A549 (cell line): ENCODE results near the gene SIRT2. TPM values are rescaled to one million over a fixed set of nuclear protein-coding genes. Genes with fewer than 3 reads are reported as not detected.

Source experiments
- BHLHE40 ChIP-seq: IDR thresholded peaks from 2 replicates; pipeline ENCODE4 v1.6.1; 2012; ENCODE audit warnings: low read depth, low read length, inconsistent platforms
- CHD2 ChIP-seq: fragments of 150-350 bp; IDR thresholded peaks from 2 replicates; pipeline ENCODE4 v1.6.1; 2014; ENCODE audit warnings: low read length; ENCODE audit not compliant: partially characterized antibody
- EHMT2 ChIP-seq: fragments of 200-600 bp; sonication (generic); IDR thresholded peaks from 2 replicates; pipeline ENCODE4 v1.6.1; 2016; ENCODE audit warnings: antibody characterized with exemption, low read depth, mild to moderate bottlenecking, moderate library complexity
- ESRRA ChIP-seq: fragments of 150-350 bp; IDR thresholded peaks from 2 replicates; pipeline ENCODE4 v1.6.1; 2014; ENCODE audit warnings: mild to moderate bottlenecking, low read length, borderline replicate concordance
- FOXS1 ChIP-seq: fragments of 250-450 bp; sonication (Bioruptor Pico); IDR thresholded peaks from 2 replicates; pipeline ENCODE4 v1.5.0; 2020; ENCODE audit warnings: mild to moderate bottlenecking, moderate library complexity
- GATA3 ChIP-seq: IDR thresholded peaks from 2 replicates; pipeline ENCODE4 v1.6.1; 2012; ENCODE audit warnings: borderline replicate concordance
- HOXA7 ChIP-seq: fragments of 250-450 bp; sonication (Bioruptor Pico); IDR thresholded peaks from 2 replicates; pipeline ENCODE4 v1.5.0; 2020; ENCODE audit warnings: mild to moderate bottlenecking, moderate library complexity
- HOXB13 ChIP-seq: fragments of 250-450 bp; sonication (Bioruptor Pico); IDR thresholded peaks from 2 replicates; pipeline ENCODE4 v1.5.0; 2020; ENCODE audit warnings: low read depth, mild to moderate bottlenecking, moderate library complexity
- MAZ ChIP-seq: fragments of 150-350 bp; IDR thresholded peaks from 2 replicates; pipeline ENCODE4 v1.6.1; 2014; ENCODE audit warnings: antibody characterized with exemption, low read depth, low read length, borderline replicate concordance
- NFE2L2 ChIP-seq: fragments of 150-350 bp; conservative IDR thresholded peaks from 2 replicates; pipeline ENCODE4 v1.6.1; 2014; ENCODE audit warnings: low read length
- NPAS2 ChIP-seq: fragments of 250-450 bp; sonication (Bioruptor Pico); IDR thresholded peaks from 2 replicates; pipeline ENCODE4 v1.8.0; 2022; ENCODE audit warnings: mild to moderate bottlenecking, moderate library complexity, borderline replicate concordance
- POLR2A ChIP-seq: IDR thresholded peaks from 2 replicates; pipeline ENCODE4 v1.6.1; 2012; ENCODE audit warnings: mild to moderate bottlenecking, low read length
- RAD21 ChIP-seq, 2 experiments: fragments of >200 bp in 1 of 2; sonication (Bioruptor Twin) in 1 of 2; formaldehyde crosslinking in 1 of 2; IDR thresholded peaks in 1 of 2; conservative IDR thresholded peaks in 1 of 2; 2 replicates in 1 of 2; 3 replicates in 1 of 2; pipeline ENCODE4 v1.6.1; 2012 to 2018; ENCODE audit warnings: inconsistent platforms in 1 of 2
- RFX5 ChIP-seq: fragments of 450-650 bp; IDR thresholded peaks from 2 replicates; pipeline ENCODE4 v1.7.1; 2014; ENCODE audit warnings: antibody characterized with exemption, mild to moderate bottlenecking, moderate library complexity
- RNF2 ChIP-seq: fragments of 200-600 bp; sonication (generic); IDR thresholded peaks from 2 replicates; pipeline ENCODE4 v1.6.1; 2016; ENCODE audit warnings: low read depth, mild to moderate bottlenecking, antibody characterized with exemption, moderate library complexity, borderline replicate concordance
- SREBF2 ChIP-seq: fragments of 450-650 bp; IDR thresholded peaks from 2 replicates; pipeline ENCODE4 v1.6.1; 2014; ENCODE audit warnings: mild to moderate bottlenecking, moderate library complexity
- TP53 ChIP-seq: fragments of 250-450 bp; sonication (Bioruptor Pico); IDR thresholded peaks from 2 replicates; pipeline ENCODE4 v1.5.0; 2021; ENCODE audit warnings: mild to moderate bottlenecking, moderate library complexity
- polyA plus RNA-seq, 4 experiments: library from polyadenylated mRNA; depleted of rRNA in 3 of 4; stranded (reverse); fragments of >200 nt; fragmentation: RNase III in 1 of 4; extraction: RNeasy Plus Mini Kit Qiagen cat#74134 plus additional on column Dnase treatment in 1 of 4; gene quantifications; 2 replicates in 3 of 4; 3 replicates in 1 of 4; pipeline ENCODE4 v1.2.3, GENCODE V29; 2011 to 2017
- TF ChIP-seq, protein P1 (sequence below): fragments of 150-350 bp; IDR thresholded peaks from 2 replicates; pipeline ENCODE4 v1.6.1; 2014; ENCODE audit warnings: low read depth, mild to moderate bottlenecking, low read length
- TF ChIP-seq, protein P2 (sequence below): fragments of 450-650 bp; IDR thresholded peaks from 2 replicates; pipeline ENCODE4 v1.6.1; 2014; ENCODE audit warnings: antibody characterized with exemption
- TF ChIP-seq, protein P3 (sequence below): fragments of >200 bp; sonication (Bioruptor Twin); formaldehyde crosslinking; IDR thresholded peaks from 3 replicates; pipeline ENCODE4 v1.5.1; 2016
- TF ChIP-seq, protein P4 (sequence below): fragments of 200-600 bp; sonication (generic); IDR thresholded peaks from 2 replicates; pipeline ENCODE4 v1.6.1; 2016; ENCODE audit warnings: antibody characterized with exemption, mild to moderate bottlenecking, moderate library complexity
- TF ChIP-seq, protein P5 (sequence below): fragments of >200 bp; sonication (Bioruptor Twin); formaldehyde crosslinking; IDR thresholded peaks from 3 replicates; pipeline ENCODE4 v1.6.1; 2016
- TF ChIP-seq, protein P6 (sequence below): fragments of 250-450 bp; sonication (Bioruptor Pico); IDR thresholded peaks from 2 replicates; pipeline ENCODE4 v1.5.0; 2021; ENCODE audit warnings: mild to moderate bottlenecking, moderate library complexity, borderline replicate concordance

Gene SIRT2
- polyA plus RNA-seq, 2 of the 4 experiments (the other 2 are of a cell fraction), result 28.6 to 30.4 TPM

DNA sequence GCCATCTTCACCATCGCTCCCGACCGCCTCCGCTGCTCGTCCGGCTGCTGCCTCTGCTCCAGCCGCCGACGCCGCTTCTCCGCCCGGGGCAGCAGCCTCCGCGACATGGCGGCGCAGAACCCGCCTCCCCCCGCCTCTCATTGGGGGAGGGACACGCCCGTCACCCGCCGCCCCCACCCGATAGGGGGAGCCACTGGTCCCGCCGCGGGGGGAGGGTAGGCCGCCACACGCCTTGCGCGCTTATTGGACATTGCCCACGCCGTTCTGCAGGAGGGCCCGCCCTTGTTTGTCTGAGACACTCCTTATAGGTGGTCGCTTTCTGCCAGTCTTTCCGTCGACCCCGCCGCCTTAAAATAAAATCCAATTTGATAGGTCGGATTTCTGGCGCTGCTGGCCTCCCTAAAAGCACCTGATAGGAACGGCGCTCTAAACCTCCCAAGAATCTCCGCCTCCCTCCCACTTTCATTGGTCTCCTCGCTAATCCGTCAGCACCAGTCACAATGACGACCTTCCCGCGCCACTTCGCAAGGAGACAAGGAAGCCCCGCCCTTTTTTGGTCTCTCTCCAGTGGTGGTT is 49.5 kb downstream of the SIRT2 start, which contains the start of gene HNRNPL (continued):
- TF ChIP-seq FOXS1 (CRISPR knock-in tag), result no peak
- TF ChIP-seq RNF2, result no peak
- TF ChIP-seq, protein P1, sequence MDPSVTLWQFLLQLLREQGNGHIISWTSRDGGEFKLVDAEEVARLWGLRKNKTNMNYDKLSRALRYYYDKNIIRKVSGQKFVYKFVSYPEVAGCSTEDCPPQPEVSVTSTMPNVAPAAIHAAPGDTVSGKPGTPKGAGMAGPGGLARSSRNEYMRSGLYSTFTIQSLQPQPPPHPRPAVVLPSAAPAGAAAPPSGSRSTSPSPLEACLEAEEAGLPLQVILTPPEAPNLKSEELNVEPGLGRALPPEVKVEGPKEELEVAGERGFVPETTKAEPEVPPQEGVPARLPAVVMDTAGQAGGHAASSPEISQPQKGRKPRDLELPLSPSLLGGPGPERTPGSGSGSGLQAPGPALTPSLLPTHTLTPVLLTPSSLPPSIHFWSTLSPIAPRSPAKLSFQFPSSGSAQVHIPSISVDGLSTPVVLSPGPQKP, result no peak
- no peak for TF ChIP-seq HOXB13 (CRISPR knock-in tag)
- TF ChIP-seq RAD21 (conservative IDR thresholded peaks at IDR 0.05 in 1 of 2, IDR thresholded peaks at IDR 0.05 in 1 of 2), result no peak; a peak in 1 of 5 replicates
- peak; percentile 90 for TF ChIP-seq POLR2A
- TF ChIP-seq SREBF2, result no peak
- peak; percentile 90 for TF ChIP-seq RFX5
- TF ChIP-seq, protein P2, sequence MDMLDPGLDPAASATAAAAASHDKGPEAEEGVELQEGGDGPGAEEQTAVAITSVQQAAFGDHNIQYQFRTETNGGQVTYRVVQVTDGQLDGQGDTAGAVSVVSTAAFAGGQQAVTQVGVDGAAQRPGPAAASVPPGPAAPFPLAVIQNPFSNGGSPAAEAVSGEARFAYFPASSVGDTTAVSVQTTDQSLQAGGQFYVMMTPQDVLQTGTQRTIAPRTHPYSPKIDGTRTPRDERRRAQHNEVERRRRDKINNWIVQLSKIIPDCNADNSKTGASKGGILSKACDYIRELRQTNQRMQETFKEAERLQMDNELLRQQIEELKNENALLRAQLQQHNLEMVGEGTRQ, result peak; percentile 40; the same call in 1 of the 2 replicates
- TF ChIP-seq CHD2, result peak; percentile 87
- TF ChIP-seq TP53, result no peak
- TF ChIP-seq, protein P3, sequence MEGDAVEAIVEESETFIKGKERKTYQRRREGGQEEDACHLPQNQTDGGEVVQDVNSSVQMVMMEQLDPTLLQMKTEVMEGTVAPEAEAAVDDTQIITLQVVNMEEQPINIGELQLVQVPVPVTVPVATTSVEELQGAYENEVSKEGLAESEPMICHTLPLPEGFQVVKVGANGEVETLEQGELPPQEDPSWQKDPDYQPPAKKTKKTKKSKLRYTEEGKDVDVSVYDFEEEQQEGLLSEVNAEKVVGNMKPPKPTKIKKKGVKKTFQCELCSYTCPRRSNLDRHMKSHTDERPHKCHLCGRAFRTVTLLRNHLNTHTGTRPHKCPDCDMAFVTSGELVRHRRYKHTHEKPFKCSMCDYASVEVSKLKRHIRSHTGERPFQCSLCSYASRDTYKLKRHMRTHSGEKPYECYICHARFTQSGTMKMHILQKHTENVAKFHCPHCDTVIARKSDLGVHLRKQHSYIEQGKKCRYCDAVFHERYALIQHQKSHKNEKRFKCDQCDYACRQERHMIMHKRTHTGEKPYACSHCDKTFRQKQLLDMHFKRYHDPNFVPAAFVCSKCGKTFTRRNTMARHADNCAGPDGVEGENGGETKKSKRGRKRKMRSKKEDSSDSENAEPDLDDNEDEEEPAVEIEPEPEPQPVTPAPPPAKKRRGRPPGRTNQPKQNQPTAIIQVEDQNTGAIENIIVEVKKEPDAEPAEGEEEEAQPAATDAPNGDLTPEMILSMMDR, result peak; percentile 40; the same call in 2 of the 3 replicates
- no peak for TF ChIP-seq NFE2L2
- no peak for TF ChIP-seq BHLHE40
- TF ChIP-seq MAZ, result peak; percentile 88
- no peak; the same call in 1 of the 2 replicates for TF ChIP-seq GATA3
- TF ChIP-seq EHMT2, result no peak
- TF ChIP-seq, protein P4, sequence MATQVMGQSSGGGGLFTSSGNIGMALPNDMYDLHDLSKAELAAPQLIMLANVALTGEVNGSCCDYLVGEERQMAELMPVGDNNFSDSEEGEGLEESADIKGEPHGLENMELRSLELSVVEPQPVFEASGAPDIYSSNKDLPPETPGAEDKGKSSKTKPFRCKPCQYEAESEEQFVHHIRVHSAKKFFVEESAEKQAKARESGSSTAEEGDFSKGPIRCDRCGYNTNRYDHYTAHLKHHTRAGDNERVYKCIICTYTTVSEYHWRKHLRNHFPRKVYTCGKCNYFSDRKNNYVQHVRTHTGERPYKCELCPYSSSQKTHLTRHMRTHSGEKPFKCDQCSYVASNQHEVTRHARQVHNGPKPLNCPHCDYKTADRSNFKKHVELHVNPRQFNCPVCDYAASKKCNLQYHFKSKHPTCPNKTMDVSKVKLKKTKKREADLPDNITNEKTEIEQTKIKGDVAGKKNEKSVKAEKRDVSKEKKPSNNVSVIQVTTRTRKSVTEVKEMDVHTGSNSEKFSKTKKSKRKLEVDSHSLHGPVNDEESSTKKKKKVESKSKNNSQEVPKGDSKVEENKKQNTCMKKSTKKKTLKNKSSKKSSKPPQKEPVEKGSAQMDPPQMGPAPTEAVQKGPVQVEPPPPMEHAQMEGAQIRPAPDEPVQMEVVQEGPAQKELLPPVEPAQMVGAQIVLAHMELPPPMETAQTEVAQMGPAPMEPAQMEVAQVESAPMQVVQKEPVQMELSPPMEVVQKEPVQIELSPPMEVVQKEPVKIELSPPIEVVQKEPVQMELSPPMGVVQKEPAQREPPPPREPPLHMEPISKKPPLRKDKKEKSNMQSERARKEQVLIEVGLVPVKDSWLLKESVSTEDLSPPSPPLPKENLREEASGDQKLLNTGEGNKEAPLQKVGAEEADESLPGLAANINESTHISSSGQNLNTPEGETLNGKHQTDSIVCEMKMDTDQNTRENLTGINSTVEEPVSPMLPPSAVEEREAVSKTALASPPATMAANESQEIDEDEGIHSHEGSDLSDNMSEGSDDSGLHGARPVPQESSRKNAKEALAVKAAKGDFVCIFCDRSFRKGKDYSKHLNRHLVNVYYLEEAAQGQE, result peak; percentile 47; the same call in 1 of the 2 replicates
- TF ChIP-seq ESRRA, result no peak
- TF ChIP-seq NPAS2 (CRISPR knock-in tag), result no peak
- TF ChIP-seq, protein P5, sequence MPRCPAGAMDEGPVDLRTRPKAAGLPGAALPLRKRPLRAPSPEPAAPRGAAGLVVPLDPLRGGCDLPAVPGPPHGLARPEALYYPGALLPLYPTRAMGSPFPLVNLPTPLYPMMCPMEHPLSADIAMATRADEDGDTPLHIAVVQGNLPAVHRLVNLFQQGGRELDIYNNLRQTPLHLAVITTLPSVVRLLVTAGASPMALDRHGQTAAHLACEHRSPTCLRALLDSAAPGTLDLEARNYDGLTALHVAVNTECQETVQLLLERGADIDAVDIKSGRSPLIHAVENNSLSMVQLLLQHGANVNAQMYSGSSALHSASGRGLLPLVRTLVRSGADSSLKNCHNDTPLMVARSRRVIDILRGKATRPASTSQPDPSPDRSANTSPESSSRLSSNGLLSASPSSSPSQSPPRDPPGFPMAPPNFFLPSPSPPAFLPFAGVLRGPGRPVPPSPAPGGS, result peak; percentile 98
- TF ChIP-seq, protein P6, sequence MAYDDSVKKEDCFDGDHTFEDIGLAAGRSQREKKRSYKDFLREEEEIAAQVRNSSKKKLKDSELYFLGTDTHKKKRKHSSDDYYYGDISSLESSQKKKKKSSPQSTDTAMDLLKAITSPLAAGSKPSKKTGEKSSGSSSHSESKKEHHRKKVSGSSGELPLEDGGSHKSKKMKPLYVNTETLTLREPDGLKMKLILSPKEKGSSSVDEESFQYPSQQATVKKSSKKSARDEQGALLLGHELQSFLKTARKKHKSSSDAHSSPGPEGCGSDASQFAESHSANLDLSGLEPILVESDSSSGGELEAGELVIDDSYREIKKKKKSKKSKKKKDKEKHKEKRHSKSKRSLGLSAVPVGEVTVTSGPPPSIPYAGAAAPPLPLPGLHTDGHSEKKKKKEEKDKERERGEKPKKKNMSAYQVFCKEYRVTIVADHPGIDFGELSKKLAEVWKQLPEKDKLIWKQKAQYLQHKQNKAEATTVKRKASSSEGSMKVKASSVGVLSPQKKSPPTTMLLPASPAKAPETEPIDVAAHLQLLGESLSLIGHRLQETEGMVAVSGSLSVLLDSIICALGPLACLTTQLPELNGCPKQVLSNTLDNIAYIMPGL (CRISPR knock-in tag), result no peak
- no peak for TF ChIP-seq HOXA7 (CRISPR knock-in tag)
